Caco-2 (cell line): ENCODE measurements around the gene EIF4E1B. TPM values are rescaled to one million over a fixed set of nuclear protein-coding genes. Genes with fewer than 3 reads are reported as not detected.

Source experiments
- BruUV-seq: library from RNA; stranded (reverse); fragments of 400-500 nt; replicated peaks from 2 replicates; lab custom pipeline; 2021; lab: Mats Ljungman, UMichigan
- CTCF ChIA-PET: fragments of 300-600 bp; sonication (Branson Sonifier 250); formaldehyde crosslinking; loops from one replicate; lab custom pipeline; 2022; ENCODE audit warnings: antibody characterized with exemption; lab: Charles Lee
- POLR2A ChIA-PET: fragments of 300-600 bp; sonication (Branson Sonifier 250); formaldehyde crosslinking; loops from one replicate; lab custom pipeline; 2022; ENCODE audit warnings: antibody characterized with exemption; lab: Charles Lee
- DNase-seq, 2 experiments: peaks; one replicate each; pipeline versions ENCODE4 v3.0.0 to v3.0.0-alpha.2; 2020 to 2022
- H3K27me3 ChIP-seq: replicated peaks from 2 replicates; pipeline ENCODE4 v1.6.0; 2011; ENCODE audit warnings: low read length; ENCODE audit not compliant: control insufficient read depth, insufficient read depth
- H3K36me3 ChIP-seq: 2 replicates; pipeline ENCODE4 v1.5.1; 2011; ENCODE audit warnings: low read length; ENCODE audit not compliant: control insufficient read depth, insufficient read depth
- H3K4me1 ChIP-seq: fragments of 250-450 bp; sonication (Bioruptor Pico); 2 replicates; pipeline ENCODE4 v1.5.1; 2020; ENCODE audit warnings: mild to moderate bottlenecking
- H3K4me3 ChIP-seq: 2 replicates; pipeline ENCODE4 v1.5.1; 2011; ENCODE audit warnings: low read depth, mild to moderate bottlenecking, control low read depth, low read length
- H3K9me3 ChIP-seq: fragments of 250-450 bp; sonication (Bioruptor Pico); 2 replicates; pipeline ENCODE4 v1.5.1; 2020; ENCODE audit warnings: mild to moderate bottlenecking, moderate library complexity
- H3K27ac Mint-ChIP-seq: one replicate; pipeline ENCODE4 v1.8.0; 2022; ENCODE audit warnings: mixed read lengths; ENCODE audit not compliant: unreplicated experiment
- H3K27me3 Mint-ChIP-seq: one replicate; pipeline ENCODE4 v1.8.0; 2022; ENCODE audit warnings: mixed read lengths; ENCODE audit not compliant: insufficient read depth, unreplicated experiment
- H3K36me3 Mint-ChIP-seq: one replicate; pipeline ENCODE4 v1.8.0; 2022; ENCODE audit warnings: mild to moderate bottlenecking, mixed read lengths; ENCODE audit not compliant: insufficient read depth, unreplicated experiment
- H3K4me1 Mint-ChIP-seq: one replicate; pipeline ENCODE4 v1.8.0; 2022; ENCODE audit warnings: low read depth, mixed read lengths; ENCODE audit not compliant: unreplicated experiment
- H3K4me3 Mint-ChIP-seq: one replicate; pipeline ENCODE4 v1.8.0; 2022; ENCODE audit warnings: mild to moderate bottlenecking, moderate library complexity, mixed read lengths; ENCODE audit not compliant: unreplicated experiment
- H3K9me3 Mint-ChIP-seq: one replicate; pipeline ENCODE4 v1.8.0; 2022; ENCODE audit warnings: mixed read lengths; ENCODE audit not compliant: unreplicated experiment
- intact Hi-C: fragments of 100-400 bp; cut with micrococcal nuclease; formaldehyde crosslinking; loops from one replicate; pipeline ENCODE4 v1.10.0; 2022; ENCODE audit not compliant: unreplicated experiment
- total RNA-seq: library from RNA; stranded (reverse); gene quantifications from 2 replicates; pipeline ENCODE4 v1.2.3, GENCODE V29; 2022
- TF ChIP-seq, protein P1 (sequence below), 2 experiments: fragments of 200-600 bp in 1 of 2; IDR thresholded peaks; 1 replicate in 1 of 2; 2 replicates in 1 of 2; pipeline versions ENCODE4 v1.5.1 to v1.8.0; 2011 to 2022; ENCODE audit warnings: antibody characterized with exemption in 1 of 2, control low read depth in 1 of 2, inconsistent platforms in 1 of 2, low read depth in 1 of 2, low read length in 1 of 2, mild to moderate bottlenecking in 1 of 2, moderate library complexity in 1 of 2; ENCODE audit not compliant: insufficient read depth in 1 of 2, severe bottlenecking in 1 of 2, unreplicated experiment in 1 of 2

Gene EIF4E1B
- total RNA-seq, 1 experiment from 2014 or later = not detected

- H3K4me1 ChIP-seq = no peaks in the 10 kb centered on the region
- Mint-ChIP-seq H3K4me3 (no peak overlapping the region), H3K4me1 (no peaks in the 10 kb centered on the region), H3K27me3 (peaks cover 1% of the 10 kb centered on the region), H3K9me3 (peaks cover 5% of the 10 kb centered on the region), H3K27ac (no peak overlapping the region), H3K36me3 (peaks cover 11% of the 10 kb centered on the region)
- BruUV-seq = no TSS peak
- no peaks in the 10 kb centered on the region for H3K27me3 ChIP-seq
- peaks cover 7% of the 10 kb centered on the region for H3K9me3 ChIP-seq
- CTCF ChIA-PET = no interaction called here
- no peak for DNase-seq
- H3K36me3 ChIP-seq = no peaks in the 10 kb centered on the region
- no peak overlapping the region for H3K4me3 ChIP-seq
- TF ChIP-seq, protein P1, sequence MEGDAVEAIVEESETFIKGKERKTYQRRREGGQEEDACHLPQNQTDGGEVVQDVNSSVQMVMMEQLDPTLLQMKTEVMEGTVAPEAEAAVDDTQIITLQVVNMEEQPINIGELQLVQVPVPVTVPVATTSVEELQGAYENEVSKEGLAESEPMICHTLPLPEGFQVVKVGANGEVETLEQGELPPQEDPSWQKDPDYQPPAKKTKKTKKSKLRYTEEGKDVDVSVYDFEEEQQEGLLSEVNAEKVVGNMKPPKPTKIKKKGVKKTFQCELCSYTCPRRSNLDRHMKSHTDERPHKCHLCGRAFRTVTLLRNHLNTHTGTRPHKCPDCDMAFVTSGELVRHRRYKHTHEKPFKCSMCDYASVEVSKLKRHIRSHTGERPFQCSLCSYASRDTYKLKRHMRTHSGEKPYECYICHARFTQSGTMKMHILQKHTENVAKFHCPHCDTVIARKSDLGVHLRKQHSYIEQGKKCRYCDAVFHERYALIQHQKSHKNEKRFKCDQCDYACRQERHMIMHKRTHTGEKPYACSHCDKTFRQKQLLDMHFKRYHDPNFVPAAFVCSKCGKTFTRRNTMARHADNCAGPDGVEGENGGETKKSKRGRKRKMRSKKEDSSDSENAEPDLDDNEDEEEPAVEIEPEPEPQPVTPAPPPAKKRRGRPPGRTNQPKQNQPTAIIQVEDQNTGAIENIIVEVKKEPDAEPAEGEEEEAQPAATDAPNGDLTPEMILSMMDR (IDR thresholded peaks at IDR 0.05; ENCODE audit: insufficient read depth in 1 of 2, low read depth in 1 of 2, low read length in 1 of 2, severe bottlenecking in 1 of 2, unreplicated experiment in 1 of 2) = no peak
- intact Hi-C loops = no loop called here
- POLR2A ChIA-PET = no interaction called here
Measured at GRCh38 chr5:176593273-176593869, 37.1 kb upstream of the EIF4E1B start.

DNA sequence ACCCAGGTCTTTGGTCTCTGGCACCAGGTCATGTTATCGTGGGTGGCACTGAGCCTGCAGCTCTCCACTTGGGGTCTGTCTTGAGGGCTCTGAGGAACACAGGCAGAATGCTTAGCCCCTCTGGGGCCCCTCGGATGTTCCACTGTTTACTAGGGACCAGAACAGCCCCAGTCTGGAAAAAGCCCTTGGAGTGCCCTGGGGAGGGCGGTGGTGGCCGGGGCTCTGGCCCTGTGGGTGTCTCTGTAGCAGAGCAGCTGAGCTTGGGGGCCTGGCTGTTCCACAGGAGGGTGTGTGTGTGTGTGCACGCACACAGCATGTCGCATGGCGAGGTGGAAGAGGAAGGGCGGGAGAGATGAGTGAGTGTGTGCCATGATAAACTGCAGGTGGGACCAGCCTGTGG, 35.9 kb upstream of the EIF4E1B start:
- H3K36me3 ChIP-seq = no peaks in the 10 kb centered on the region

DNA sequence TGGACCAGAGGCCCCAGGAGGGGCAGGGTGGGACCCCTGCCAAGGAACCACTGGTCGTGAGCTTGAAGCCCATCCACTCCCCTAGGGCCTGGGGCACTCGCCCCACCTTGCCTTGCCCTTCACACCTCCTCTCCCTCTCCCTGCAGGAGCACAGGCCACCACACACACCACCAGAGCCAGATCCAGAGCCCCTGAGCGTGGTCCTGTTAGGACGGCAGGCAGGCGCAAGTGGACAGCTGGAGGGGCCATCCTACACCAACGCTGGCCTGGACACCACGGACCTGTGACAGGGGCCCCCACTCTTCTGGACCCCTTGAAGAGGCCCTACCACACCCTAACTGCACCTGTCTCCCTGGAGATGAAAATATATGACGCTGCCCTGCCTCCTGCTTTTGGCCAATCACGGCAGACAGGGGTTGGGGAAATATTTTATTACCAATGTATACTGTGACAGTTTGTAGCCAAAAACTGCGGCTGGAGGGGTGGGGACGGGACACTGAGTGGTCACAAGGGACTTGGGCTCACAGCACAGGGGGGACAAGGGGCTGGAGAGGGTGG, 35.0 kb upstream of the EIF4E1B start:
- intact Hi-C loops = no loop called here
- Mint-ChIP-seq H3K36me3 (peaks cover 11% of the 10 kb centered on the region), H3K4me3 (no peak overlapping the region), H3K9me3 (no peaks in the 10 kb centered on the region), H3K4me1 (no peaks in the 10 kb centered on the region), H3K27me3 (no peaks in the 10 kb centered on the region), H3K27ac (no peak overlapping the region)
- TF ChIP-seq, protein P1 (IDR thresholded peaks at IDR 0.05; ENCODE audit: insufficient read depth in 1 of 2, low read depth in 1 of 2, low read length in 1 of 2, severe bottlenecking in 1 of 2, unreplicated experiment in 1 of 2) = no peak
- no peaks in the 10 kb centered on the region for H3K36me3 ChIP-seq
- H3K9me3 ChIP-seq = peaks cover 7% of the 10 kb centered on the region
- no peaks in the 10 kb centered on the region for H3K27me3 ChIP-seq
- no peaks in the 10 kb centered on the region for H3K4me1 ChIP-seq
- POLR2A ChIA-PET = no interaction called here
- DNase-seq = no peak
- no TSS peak for BruUV-seq
- no peak overlapping the region for H3K4me3 ChIP-seq
- CTCF ChIA-PET = no interaction called here

More for the DNA sequence above, 35.9 kb upstream of the EIF4E1B start:
- peaks cover 11% of the 10 kb centered on the region for H3K36me3 Mint-ChIP-seq
- Histone ChIP-seq H3K4me1 (no peaks in the 10 kb centered on the region), H3K9me3 (peaks cover 7% of the 10 kb centered on the region), H3K27me3 (no peaks in the 10 kb centered on the region), H3K4me3 (no peak overlapping the region)
- H3K4me3 Mint-ChIP-seq = no peak overlapping the region
- DNase-seq = no peak
- CTCF ChIA-PET = no interaction called here
- intact Hi-C loops = no loop called here
- no peaks in the 10 kb centered on the region for H3K27me3 Mint-ChIP-seq
- no peak overlapping the region for H3K27ac Mint-ChIP-seq
- H3K4me1 Mint-ChIP-seq = no peaks in the 10 kb centered on the region
- no TSS peak for BruUV-seq
- no peaks in the 10 kb centered on the region for H3K9me3 Mint-ChIP-seq
- POLR2A ChIA-PET = no interaction called here
- TF ChIP-seq, protein P1 (IDR thresholded peaks at IDR 0.05; ENCODE audit: insufficient read depth in 1 of 2, low read depth in 1 of 2, low read length in 1 of 2, severe bottlenecking in 1 of 2, unreplicated experiment in 1 of 2) = no peak
